Activated CD4-positive, alpha-beta T cell treated with anti-CD3 and anti-CD28 coated beads, Interleukin-2, Interleukin-4, amounts not matched to agents 100 ng/mL and 50 ng/mL, durations not matched to agents 16 hours and 8 hours (primary cell): ENCODE measurements around the gene JMJD1C.
"Not testable (repeated sequence)": the region's sequence is repeated elsewhere in the genome, so short reads cannot be mapped to it uniquely, and the experiment has no call there.

Source experiments
- DNase-seq: peaks from one replicate; pipeline ENCODE4 v3.0.0-alpha.2; 2020; ENCODE audit warnings: low spot score

Gene JMJD1C

GRCh38 chr10:63258920-63259678, 206.7 kb downstream of the JMJD1C start:
- DNase-seq = no peak

DNA sequence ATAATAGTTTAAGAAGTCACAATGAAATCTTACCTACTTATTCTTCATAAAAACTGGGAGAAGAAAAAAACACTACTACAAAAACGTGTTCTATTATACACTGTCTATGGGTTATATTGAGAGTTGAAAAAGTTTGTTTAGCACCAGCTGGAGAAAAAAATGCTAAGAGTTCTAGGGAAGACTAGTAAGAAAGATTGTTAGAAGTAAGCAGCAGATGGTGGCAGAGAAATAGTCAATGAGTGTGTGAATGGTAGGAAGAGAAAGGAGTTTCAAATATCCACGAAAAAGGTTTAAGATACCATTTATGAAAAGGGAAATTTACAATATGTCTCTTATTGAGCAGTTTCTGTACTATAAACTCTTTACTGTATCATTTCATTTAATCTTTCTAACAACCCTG, 208.0 kb downstream of the JMJD1C start:
- no peak for DNase-seq

GRCh38 chr10:63256009-63256773, 209.6 kb downstream of the JMJD1C start:
- no peak for DNase-seq

- no peak for DNase-seq
Observed at GRCh38 chr10:63255316-63255715, 210.5 kb downstream of the JMJD1C start.

DNA sequence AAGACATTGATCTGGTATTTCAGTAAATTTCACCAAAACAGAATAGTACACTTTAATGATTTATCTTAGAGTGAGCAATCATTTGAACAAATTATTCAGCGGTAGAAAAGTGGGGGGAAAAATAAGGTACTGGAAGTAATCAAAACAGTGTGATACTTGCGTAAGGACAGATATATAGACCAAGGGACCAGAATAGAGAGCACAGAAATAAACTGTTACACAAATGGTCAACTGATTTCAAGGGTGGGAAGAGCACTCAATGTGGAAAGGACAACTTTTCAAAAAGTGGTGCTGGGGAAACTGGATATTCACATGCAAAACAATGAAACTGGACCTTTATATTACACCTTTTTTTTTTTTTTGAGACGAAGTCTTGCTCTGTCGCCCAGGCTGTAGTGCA, 212.7 kb downstream of the JMJD1C start:
- DNase-seq = no peak

DNA sequence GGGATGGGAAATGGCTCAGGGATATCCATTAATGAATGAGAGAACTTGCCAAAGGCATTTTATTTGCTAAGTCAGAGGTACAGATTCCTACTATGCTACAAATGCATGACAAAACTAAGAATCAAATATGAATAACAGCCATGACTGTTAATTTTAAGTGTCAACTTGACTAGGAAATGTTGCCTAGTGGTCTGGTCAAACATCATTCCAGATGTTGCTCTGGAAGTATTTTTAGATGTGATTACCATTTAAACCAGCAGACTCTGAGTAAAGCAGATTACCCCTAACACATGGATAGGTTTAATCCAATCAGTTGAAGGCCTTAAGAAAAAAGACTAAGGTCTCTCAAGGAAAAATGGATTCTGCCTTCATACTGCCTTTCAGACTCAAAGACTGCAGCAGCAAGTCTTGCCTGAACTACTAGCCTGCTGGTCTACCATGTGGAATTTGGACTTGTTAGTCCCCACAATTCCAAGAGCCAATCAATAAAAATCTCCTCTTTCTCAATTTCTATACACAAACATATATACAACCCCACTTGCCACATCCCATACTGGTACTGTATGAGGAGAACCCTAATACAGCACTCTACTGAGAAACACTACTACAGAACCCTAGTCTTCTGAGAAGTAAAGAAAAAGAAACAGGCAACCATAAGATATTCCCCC, 213.5 kb downstream of the JMJD1C start:
- DNase-seq = no peak

DNA sequence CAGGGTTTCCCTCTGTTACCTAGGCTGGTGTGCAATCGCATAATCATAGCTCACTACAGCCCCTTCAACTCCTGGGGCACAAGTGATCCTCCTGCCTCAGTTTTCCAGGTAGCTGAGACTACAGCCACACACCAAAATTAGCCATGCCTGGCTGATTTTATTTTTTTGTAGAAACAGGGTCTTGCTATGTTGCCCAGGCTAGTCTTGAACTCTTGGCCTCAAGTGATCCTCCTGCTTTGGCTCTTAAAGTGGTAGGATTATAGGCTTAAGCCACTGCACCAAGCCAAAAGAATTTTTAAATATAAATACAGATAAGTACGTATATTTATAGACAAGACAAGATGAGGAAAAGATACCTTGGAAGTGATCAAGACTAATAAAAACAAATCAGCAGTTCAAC, 215.7 kb downstream of the JMJD1C start:
- no peak for DNase-seq

GRCh38 chr10:63247771-63248170, 218.0 kb downstream of the JMJD1C start:
- no peak for DNase-seq

GRCh38 chr10:63246356-63246755, 219.4 kb downstream of the JMJD1C start:
- no peak for DNase-seq

DNA sequence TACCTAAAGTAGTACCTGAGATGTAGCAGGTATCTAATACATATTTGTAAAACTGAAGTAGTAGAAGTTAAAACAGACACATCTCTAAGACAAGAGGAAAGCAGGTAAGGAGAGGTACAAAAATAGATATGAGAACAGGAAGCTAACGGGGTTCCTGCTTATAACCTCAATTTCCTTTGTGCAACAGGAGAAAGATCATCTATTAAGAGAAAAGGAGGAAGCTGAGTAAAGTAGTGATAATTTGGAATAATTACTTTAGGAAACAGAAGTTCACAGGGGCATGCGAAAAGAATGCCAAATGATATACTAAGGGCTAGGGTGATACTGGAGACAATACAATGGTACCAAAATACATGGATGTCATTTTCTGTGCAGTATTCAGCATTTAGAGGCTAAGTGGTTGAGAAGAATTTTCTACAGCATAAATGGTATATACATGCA, 223.9 kb downstream of the JMJD1C start:
- DNase-seq = no peak

DNA sequence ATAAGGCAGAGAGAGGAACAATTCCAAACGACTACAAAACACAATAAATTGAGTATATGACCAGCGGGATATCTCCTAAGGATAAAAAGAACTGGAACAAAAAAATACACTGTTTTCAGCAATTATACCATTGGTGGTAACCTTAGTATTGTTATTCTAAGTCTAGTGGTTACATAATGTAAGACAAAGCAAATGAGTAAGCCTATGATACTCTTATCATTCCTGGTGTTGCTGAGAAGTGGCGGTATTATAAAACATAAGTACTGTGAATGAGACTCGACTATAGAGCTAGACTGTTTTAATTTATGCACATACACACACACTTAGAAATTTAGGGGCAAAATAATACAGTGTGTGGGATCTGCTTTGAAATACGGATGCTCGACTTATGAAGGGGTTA, 225.0 kb downstream of the JMJD1C start:
- DNase-seq = no peak

GRCh38 chr10:63238501-63238900, 227.3 kb downstream of the JMJD1C start:
- DNase-seq = no peak

GRCh38 chr10:63237396-63237795, 228.4 kb downstream of the JMJD1C start:
- DNase-seq = no peak

GRCh38 chr10:63236113-63236935, 229.5 kb downstream of the JMJD1C start:
- DNase-seq = peak; percentile 76

- DNase-seq = not testable (repeated sequence)
Observed at GRCh38 chr10:63235136-63235535, 230.6 kb downstream of the JMJD1C start.

DNA sequence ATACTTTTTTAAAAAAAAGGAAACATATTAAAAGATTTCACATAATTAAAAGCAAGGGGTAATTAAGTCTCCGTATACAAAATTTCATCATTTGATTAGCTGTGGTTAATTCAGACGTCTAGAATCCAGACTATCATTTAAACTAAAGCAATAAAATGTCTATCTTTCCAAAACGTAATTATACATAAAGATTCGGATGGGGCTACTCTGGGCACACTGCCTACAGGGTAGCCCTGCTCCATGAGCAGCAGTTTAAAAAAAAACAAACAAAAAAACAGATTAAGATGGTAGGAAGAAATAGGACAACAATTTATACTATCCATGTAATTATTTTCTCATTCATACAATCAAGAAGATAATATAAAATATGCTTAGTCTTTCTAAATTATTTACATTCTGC, 236.6 kb downstream of the JMJD1C start:
- no peak for DNase-seq

GRCh38 chr10:63228237-63228636, 237.5 kb downstream of the JMJD1C start:
- DNase-seq = no peak

DNA sequence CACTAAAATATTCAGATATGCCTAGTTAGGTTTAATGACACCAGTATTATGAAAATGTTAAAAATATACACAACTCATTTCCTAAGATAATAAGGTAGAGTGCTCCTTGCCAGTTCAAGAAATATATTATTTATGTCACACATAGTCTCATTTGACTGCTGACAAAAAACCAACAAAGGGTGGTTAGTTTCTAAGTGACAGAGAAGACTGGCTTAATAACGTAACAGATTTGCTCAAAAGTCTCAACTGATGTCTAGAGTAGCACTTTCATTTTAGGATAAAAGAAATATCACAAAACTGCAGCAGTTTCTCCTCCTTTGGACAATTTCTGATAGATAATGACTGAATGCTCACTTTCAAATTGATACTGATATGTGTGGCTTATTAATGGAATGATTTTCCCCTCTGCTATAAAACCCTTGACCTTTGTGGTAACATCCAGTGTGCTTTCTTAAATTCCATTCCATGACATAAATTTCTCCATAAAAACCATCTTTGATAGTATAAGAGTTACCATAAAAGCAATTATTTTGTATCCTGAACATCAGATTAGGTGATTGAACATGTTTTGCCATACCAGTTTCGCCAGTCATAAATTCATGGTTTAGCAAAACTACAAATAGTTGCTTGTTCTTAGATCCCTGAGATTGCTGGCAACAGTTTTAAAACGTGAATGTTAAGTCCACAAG, 238.4 kb downstream of the JMJD1C start:
- DNase-seq = peak; percentile 73

DNA sequence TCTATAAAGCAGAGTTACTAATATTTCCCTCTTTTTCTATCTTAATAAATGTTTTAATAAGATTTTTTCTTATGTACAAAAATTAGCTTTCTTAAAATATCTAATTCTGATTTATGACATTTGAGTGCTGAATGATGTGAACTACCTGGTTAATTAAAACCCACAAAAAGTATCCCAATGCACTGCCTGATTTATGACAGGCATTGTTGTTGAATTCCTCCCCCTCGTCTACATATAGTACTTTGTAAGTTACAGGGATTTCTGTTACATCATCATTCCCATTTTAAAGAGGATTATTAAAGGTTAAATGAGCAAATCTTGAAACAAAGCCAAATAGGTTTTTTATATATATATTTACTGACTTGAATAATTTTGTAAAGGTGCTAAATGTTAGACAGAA, 241.5 kb downstream of the JMJD1C start:
- DNase-seq = no peak

GRCh38 chr10:63221950-63222349, 243.8 kb downstream of the JMJD1C start:
- DNase-seq = peak; percentile 50

DNA sequence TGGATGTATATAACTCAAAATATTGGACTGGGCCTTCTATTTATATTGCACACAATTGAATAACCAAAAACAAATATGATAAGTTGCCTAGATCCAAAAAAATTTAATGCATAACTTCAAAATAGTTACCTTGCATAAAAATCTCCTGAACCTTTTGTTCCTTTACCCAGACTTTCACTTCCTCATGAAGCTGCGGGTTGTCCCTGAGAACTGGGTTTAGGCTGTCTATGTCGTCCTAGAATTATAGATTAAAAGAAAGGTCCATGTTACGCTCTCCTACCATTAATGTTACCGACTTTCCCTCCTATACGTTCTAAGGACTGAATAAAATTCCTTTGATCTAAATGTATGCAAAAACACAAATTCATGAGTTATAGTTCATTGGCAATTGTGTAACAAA, 246.0 kb downstream of the JMJD1C start:
- no peak for DNase-seq
